K562 (cell line): ENCODE data around the gene GALNT9. TPM values are rescaled to one million over a fixed set of nuclear protein-coding genes. Genes with fewer than 3 reads are reported as not detected.

Source experiments
- ATAC-seq: fragments of 200-7000 bp; cut with Tn5 transposase; 3 replicates; pipeline ENCODE4 v1.9.1; 2020; ENCODE audit warnings: moderate library complexity
- BruUV-seq: library from RNA; stranded (reverse); fragments of 400-500 nt; replicated peaks from 2 replicates; lab custom pipeline; 2021; lab: Mats Ljungman, UMichigan
- CTCF ChIA-PET: fragments of 300-600 bp; formaldehyde crosslinking; extraction: SDS; loops from one replicate; lab custom pipeline; 2021; ENCODE audit warnings: low intra/inter-chr PET ratio; lab: Yijun Ruan, JAX
- POLR2A ChIA-PET: fragments of 300-600, 350-650 bp; sonication (Branson Sonifier 250); formaldehyde crosslinking; extraction: SDS; loops from one replicate; lab custom pipeline; 2021; ENCODE audit warnings: antibody characterized with exemption, inconsistent platforms; lab: Yijun Ruan, JAX
- DNase-seq, 4 experiments: peaks; one replicate each; pipeline versions ENCODE4 v3.0.0 to v3.0.0-alpha.2; 2011 to 2018; ENCODE audit warnings: low spot score in 3 of 4, mixed read lengths in 3 of 4; ENCODE audit errors: extremely low read depth in 1 of 4
- FAIRE-seq: peaks from 2 replicates; lab custom pipeline; 2011; peaks lifted over from hg19 to GRCh38; lab: Jason Lieb, UNC
- H2AFZ ChIP-seq: 2 replicates; pipeline ENCODE4 v1.6.0; 2011; ENCODE audit warnings: low read depth, low read length, control low read depth, inconsistent platforms
- H3K27ac ChIP-seq: fragments of 200-600 bp; 3 replicates; pipeline ENCODE4 v1.8.0; 2011; ENCODE audit warnings: low read depth, mild to moderate bottlenecking, control low read depth, inconsistent platforms, low read length, moderate library complexity, mixed read lengths; ENCODE audit errors: extremely low read depth
- H3K27me3 ChIP-seq, 2 experiments: fragments of 300-600 bp in 1 of 2; 2 replicates in 1 of 2; 3 replicates in 1 of 2; pipeline versions ENCODE4 v1.6.0 to v1.8.0; 2011; ENCODE audit warnings: inconsistent platforms in 2 of 2, low read length in 2 of 2, mild to moderate bottlenecking in 1 of 2, mixed read lengths in 1 of 2, moderate library complexity in 1 of 2; ENCODE audit not compliant: control insufficient read depth in 2 of 2, insufficient read depth in 2 of 2
- H3K36me3 ChIP-seq: fragments of 300-600 bp; 3 replicates; pipeline ENCODE4 v1.8.0; 2011; ENCODE audit warnings: mild to moderate bottlenecking, low read length, inconsistent platforms; ENCODE audit not compliant: control insufficient read depth, insufficient read depth
- H3K4me1 ChIP-seq, 2 experiments: fragments of 200-600 bp in 1 of 2; replicated peaks in 1 of 2; 2 replicates in 1 of 2; 3 replicates in 1 of 2; pipeline versions ENCODE4 v1.5.1 to v1.8.0; 2011; ENCODE audit warnings: inconsistent platforms in 2 of 2, low read length in 2 of 2, mild to moderate bottlenecking in 1 of 2, mixed read lengths in 1 of 2, moderate library complexity in 1 of 2; ENCODE audit not compliant: control insufficient read depth in 2 of 2, insufficient read depth in 2 of 2
- H3K4me2 ChIP-seq: 2 replicates; pipeline ENCODE4 v1.6.1; 2011; ENCODE audit warnings: low read length, control low read depth, inconsistent platforms, mixed read lengths; ENCODE audit not compliant: insufficient read depth
- H3K4me3 ChIP-seq: fragments of 200-600 bp; sonication (generic), shearing (Covaris generic); 2 replicates; pipeline ENCODE4 v1.5.1; 2016; ENCODE audit warnings: control low read depth, inconsistent platforms
- H3K79me2 ChIP-seq: fragments of 200-600 bp; 3 replicates; pipeline ENCODE4 v1.8.0; 2011; ENCODE audit warnings: low read length, inconsistent platforms; ENCODE audit not compliant: control insufficient read depth, insufficient read depth
- H3K9ac ChIP-seq, 2 experiments: 2 replicates each; pipeline versions ENCODE4 v1.6.0 to v1.6.1; 2011; ENCODE audit warnings: low read depth in 2 of 2, low read length in 2 of 2, control low read depth in 1 of 2, inconsistent platforms in 1 of 2, mild to moderate bottlenecking in 1 of 2, mixed read lengths in 1 of 2; ENCODE audit not compliant: insufficient read depth in 1 of 2
- H3K9me1 ChIP-seq: one replicate; pipeline ENCODE4 v1.6.0; 2011; ENCODE audit warnings: inconsistent platforms, mild to moderate bottlenecking, low read length, moderate library complexity; ENCODE audit not compliant: control insufficient read depth, insufficient read depth
- H3K9me3 ChIP-seq: replicated peaks from 2 replicates; pipeline ENCODE4 v1.5.1; 2011; ENCODE audit warnings: low read depth, low read length, inconsistent platforms; ENCODE audit not compliant: control insufficient read depth, insufficient read depth
- H4K20me1 ChIP-seq: replicated peaks from 2 replicates; pipeline ENCODE4 v1.6.1; 2011; ENCODE audit warnings: low read length, inconsistent platforms, mixed read lengths; ENCODE audit not compliant: control insufficient read depth, insufficient read depth
- FOXA1 ChIP-seq: fragments of 450-650 bp; IDR thresholded peaks from 2 replicates; pipeline ENCODE4 v1.6.1; 2016; ENCODE audit warnings: mild to moderate bottlenecking, borderline replicate concordance
- ZNF551 ChIP-seq: fragments of 250-450 bp; sonication (Bioruptor Pico); IDR thresholded peaks from 2 replicates; pipeline ENCODE4 v1.5.0; 2021; ENCODE audit warnings: mild to moderate bottlenecking, moderate library complexity
- WGBS: fragments of 100-300 bp; shearing (Covaris generic); methylation state at CpG from one replicate; pipeline ENCODE4 v1.1.6; 2016; ENCODE audit warnings: low coverage, mixed read lengths; ENCODE audit not compliant: insufficient coverage; ENCODE audit errors: missing lambda C conversion rate; 5-methylcytosine and 5-hydroxymethylcytosine counted together
- in situ Hi-C: fragments of 300-500 bp; cut with MboI; formaldehyde crosslinking; loops from 4 replicates; pipeline ENCODE4 v1.15.0; 2018; ENCODE audit warnings: inconsistent platforms, mixed read lengths
- intact Hi-C: fragments of 100-400 bp; cut with micrococcal nuclease; formaldehyde crosslinking; loops from 2 replicates; pipeline ENCODE4 v1.14.2; 2022
- polyA plus RNA-seq, 8 experiments: library from polyadenylated mRNA; depleted of rRNA in 4 of 8; stranded (reverse) in 5 of 8; unstranded in 3 of 8; fragments of >200 nt; fragmentation: Nextera tagmentation in 2 of 8; fragmentation: Illumina TruSeq in 1 of 8; extraction: Ambion mirVana in 2 of 8; extraction: Trizol in 1 of 8; gene quantifications; 2 replicates each; pipeline versions ENCODE4 v1.2.1 to v1.2.3, GENCODE V29; 2011 to 2014; ENCODE audit warnings: inconsistent platforms in 1 of 8, missing spikeins in 1 of 8
- total RNA-seq, 7 experiments: library from RNA; depleted of rRNA in 6 of 7; stranded (reverse); fragments of >200 nt in 6 of 7; fragmentation: Illumina TruSeq in 2 of 7; extraction: Trizol in 2 of 7; gene quantifications; 2 replicates each; pipeline versions ENCODE4 v1.2.1 to v1.2.3, GENCODE V29; 2011 to 2021; ENCODE audit warnings: low replicate concordance in 1 of 7
- TF ChIP-seq, protein P1 (sequence below): sonication (generic); formaldehyde crosslinking; IDR thresholded peaks from 2 replicates; pipeline ENCODE4 v1.9.0; 2022; ENCODE audit warnings: mild to moderate bottlenecking, missing genetic modification reagents

Gene GALNT9
- total and polyA plus RNA-seq, 9 of the 15 experiments (the other 6 are each of a cell fraction or from before 2014, with no cell fraction given), result not detected

DNA sequence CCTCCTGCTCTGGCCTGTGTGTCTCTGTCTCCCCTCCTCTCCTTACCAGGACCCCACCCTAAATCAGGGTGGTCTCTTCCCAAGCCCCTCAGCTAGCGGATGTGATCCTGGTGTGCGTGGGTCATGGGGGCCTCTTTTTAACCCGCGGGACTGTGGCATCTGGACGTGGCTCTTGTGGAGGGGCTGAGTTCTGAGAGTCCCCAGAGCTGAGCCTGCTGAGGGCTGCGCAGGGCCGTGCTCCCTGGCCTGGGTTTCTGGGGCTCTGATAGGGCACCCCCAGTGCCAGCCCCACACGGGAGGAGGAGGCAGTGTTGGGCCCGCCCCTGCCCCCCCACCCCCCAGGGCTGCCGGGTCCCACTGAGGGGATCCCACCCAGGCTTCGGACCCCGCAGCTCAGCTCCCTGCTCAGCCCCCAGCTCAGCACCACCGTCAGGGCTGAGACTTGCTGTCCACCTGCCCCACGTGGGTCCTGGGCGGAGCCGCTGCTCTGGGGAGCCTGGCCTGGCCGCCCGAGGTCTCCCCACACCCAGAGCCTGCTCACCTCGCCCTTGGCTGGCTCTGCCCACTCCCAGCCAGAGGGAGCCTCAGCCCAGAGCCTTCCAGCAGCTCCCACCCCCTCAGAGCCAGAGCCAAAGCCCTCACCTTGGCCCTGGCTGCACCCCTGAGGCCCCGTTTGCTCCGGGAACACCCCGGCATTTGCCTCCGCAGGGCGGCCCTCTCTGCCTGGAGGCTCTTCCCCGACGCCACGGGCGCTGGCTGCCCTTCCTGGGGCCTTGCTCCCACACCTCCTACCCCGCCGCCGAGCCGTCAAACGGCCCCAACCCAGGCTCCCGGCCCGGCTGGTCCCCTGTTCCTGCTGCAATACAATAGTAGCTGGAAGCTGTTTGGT, 153.6 kb downstream of the GALNT9 start:
- 11% methylated on average over 33 of the region's 35 CpGs for WGBS
- H2AFZ ChIP-seq, result no peak overlapping the region
- H3K4me2 ChIP-seq, result no peak overlapping the region
- H3K4me3 ChIP-seq, result no peak overlapping the region
- no TSS peak for BruUV-seq
- TF ChIP-seq, protein P1, sequence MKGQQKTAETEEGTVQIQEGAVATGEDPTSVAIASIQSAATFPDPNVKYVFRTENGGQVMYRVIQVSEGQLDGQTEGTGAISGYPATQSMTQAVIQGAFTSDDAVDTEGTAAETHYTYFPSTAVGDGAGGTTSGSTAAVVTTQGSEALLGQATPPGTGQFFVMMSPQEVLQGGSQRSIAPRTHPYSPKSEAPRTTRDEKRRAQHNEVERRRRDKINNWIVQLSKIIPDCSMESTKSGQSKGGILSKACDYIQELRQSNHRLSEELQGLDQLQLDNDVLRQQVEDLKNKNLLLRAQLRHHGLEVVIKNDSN (CRISPR knock-in tag), result peak; percentile 49; the same call in 1 of the 2 replicates
- TF ChIP-seq FOXA1 (no peak), ZNF551 (CRISPR knock-in tag) (no peak)
- DNase-seq, result no peak
- no peaks in the 10 kb centered on the region for H3K79me2 ChIP-seq
- peak; percentile 15; the same call in 2 of the 3 replicates for ATAC-seq
- CTCF ChIA-PET, result no interaction called here
- no peak for FAIRE-seq
- in situ Hi-C loops (no loop called here), intact Hi-C loops (no loop called here)
- peaks cover 3 to 54% of the 10 kb centered on the region in 2 experiments; a peak in 3 of 5 replicates for H3K4me1 ChIP-seq
- H3K36me3 ChIP-seq, result no peaks in the 10 kb centered on the region
- POLR2A ChIA-PET, result interaction anchor here (0.5 kb wide), 1 partner anchor 407 kb away, joined by 4 read pairs; no protein-coding TSS in a partner anchor
- H3K9ac ChIP-seq, result no peak overlapping the region; a peak in 1 of 4 replicates
- H3K9me3 ChIP-seq, result no peaks in the 10 kb centered on the region
- peaks cover under 1% of the 10 kb centered on the region for H3K9me1 ChIP-seq
- peaks cover 64 to 88% of the 10 kb centered on the region in 2 experiments for H3K27me3 ChIP-seq
- no peak overlapping the region for H3K27ac ChIP-seq
- H4K20me1 ChIP-seq, result peaks cover 8% of the 10 kb centered on the region
